ENCODE results near the gene TNFAIP8L1.
"Not testable (repeated sequence)": the region's sequence is repeated elsewhere in the genome, so short reads cannot be mapped to it uniquely, and the experiment has no call there.

TNFAIP8L1 gene

GRCh38 chr19:4638828-4639530 is at the start of gene TNFAIP8L1:
Gene TNFAIP8L1, plus strand, starts transcription at chr19:4639516. Its CDS starts 12,354 bp downstream, at chr19:4651870.
- no peak for DNase-seq

- no peak for DNase-seq
Observed at GRCh38 chr19:4589579-4590410, 49.5 kb upstream of the TNFAIP8L1 start.

- DNase-seq: no peak
Observed at GRCh38 chr19:4590559-4590958, 48.8 kb upstream of the TNFAIP8L1 start.

GRCh38 chr19:4591320-4591719 is 48.0 kb upstream of the TNFAIP8L1 start:
- no peak for DNase-seq

- DNase-seq: no peak
Observed at GRCh38 chr19:4592445-4592844, 46.9 kb upstream of the TNFAIP8L1 start.

- no peak for DNase-seq
Observed at GRCh38 chr19:4593409-4593851, 45.9 kb upstream of the TNFAIP8L1 start.

GRCh38 chr19:4594201-4594600 is 45.1 kb upstream of the TNFAIP8L1 start:
- DNase-seq: no peak

- not testable (repeated sequence) for DNase-seq
Observed at GRCh38 chr19:4595158-4595557, 44.2 kb upstream of the TNFAIP8L1 start.

- DNase-seq: no peak
Observed at GRCh38 chr19:4596033-4596904, 43.0 kb upstream of the TNFAIP8L1 start.

GRCh38 chr19:4597278-4597974 is 41.9 kb upstream of the TNFAIP8L1 start:
- no peak for DNase-seq

- DNase-seq: no peak
Observed at GRCh38 chr19:4597975-4598671, 41.2 kb upstream of the TNFAIP8L1 start.

GRCh38 chr19:4598712-4599111 is 40.6 kb upstream of the TNFAIP8L1 start:
- DNase-seq: no peak

GRCh38 chr19:4600082-4600481 is 39.2 kb upstream of the TNFAIP8L1 start:
- DNase-seq: no peak

GRCh38 chr19:4600893-4601292 is 38.4 kb upstream of the TNFAIP8L1 start:
- no peak for DNase-seq

GRCh38 chr19:4602173-4602788 is 37.0 kb upstream of the TNFAIP8L1 start:
- DNase-seq: no peak

- no peak for DNase-seq
Observed at GRCh38 chr19:4602915-4603314, 36.4 kb upstream of the TNFAIP8L1 start.

- DNase-seq: no peak
Observed at GRCh38 chr19:4604912-4605311, 34.4 kb upstream of the TNFAIP8L1 start.

- DNase-seq: no peak
Observed at GRCh38 chr19:4606181-4606580, 33.1 kb upstream of the TNFAIP8L1 start.

- DNase-seq: no peak
Observed at GRCh38 chr19:4606921-4607678, 32.2 kb upstream of the TNFAIP8L1 start.

GRCh38 chr19:4609878-4610511 is 29.3 kb upstream of the TNFAIP8L1 start:
- no peak for DNase-seq
